Stomach (tissue), 9 donors: ENCODE results near the gene AP4B1. TPM values are rescaled to one million over a fixed set of nuclear protein-coding genes. Genes with fewer than 3 reads are reported as not detected.

Source experiments
- DNase-seq, 2 donors: peaks; one replicate each; pipeline versions ENCODE4 v3.0.0 to v3.0.0-alpha.2; 2013 to 2019
- H3K27ac ChIP-seq, 5 donors: fragments of 200-600 bp in 4 of 5; sonication (generic) in 4 of 5; one replicate each; pipeline ENCODE4 v1.5.1; 2013 to 2019; ENCODE audit warnings: mild to moderate bottlenecking in 1 of 5, moderate library complexity in 1 of 5
- H3K27me3 ChIP-seq, 3 donors: fragments of 200-600 bp; sonication (generic); one replicate each; pipeline ENCODE4 v1.5.1; 2017 to 2019; ENCODE audit warnings: mixed run types in 1 of 3
- H3K36me3 ChIP-seq, 4 donors: fragments of 200-600 bp; sonication (generic); 1 replicate in 3 of 4; 2 replicates in 1 of 4; pipeline ENCODE4 v1.5.1; 2016 to 2019
- H3K4me1 ChIP-seq, 4 donors: fragments of 200-600 bp; sonication (generic); one replicate each; pipeline ENCODE4 v1.5.1; 2016 to 2019
- H3K4me3 ChIP-seq, 4 donors: fragments of 200-600 bp; sonication (generic) in 3 of 4; one replicate each; pipeline ENCODE4 v1.5.1; 2016 to 2019; ENCODE audit warnings: mild to moderate bottlenecking in 1 of 4
- H3K9me3 ChIP-seq, 4 donors: fragments of 200-600 bp; sonication (generic); one replicate each; pipeline ENCODE4 v1.5.1; 2016 to 2019
- CTCF ChIP-seq, 7 experiments: fragments of 450-650 bp in 4 of 7; fragments of 200-600 bp in 3 of 7; sonication (generic) in 3 of 7; IDR thresholded peaks; one replicate each; pipeline ENCODE4 v1.5.1; 2016 to 2019; ENCODE audit warnings: antibody characterized with exemption in 7 of 7, control low read depth in 2 of 7, mild to moderate bottlenecking in 1 of 7
- EP300 ChIP-seq: sonication (generic); formaldehyde crosslinking; IDR thresholded peaks from one replicate; pipeline ENCODE4 v1.6.1; 2017; ENCODE audit warnings: antibody characterized with exemption
- POLR2A ChIP-seq, 4 donors: fragments of 450-650 bp; IDR thresholded peaks; one replicate each; pipeline ENCODE4 v1.6.1; 2016; ENCODE audit warnings: antibody characterized with exemption in 4 of 4, control low read depth in 2 of 4, mild to moderate bottlenecking in 1 of 4, moderate library complexity in 1 of 4
- POLR2AphosphoS5 ChIP-seq, 3 donors: sonication (generic); formaldehyde crosslinking; IDR thresholded peaks; one replicate each; pipeline ENCODE4 v1.6.1; 2016; ENCODE audit warnings: antibody characterized with exemption in 3 of 3
- WGBS, 5 donors: extraction: QIAGEN DNeasy Blood & Tissue Kit in 3 of 5; methylation state at CpG; one replicate each; pipeline versions ENCODE4 v1.1.5 to v1.1.7; 2013 to 2018; 5-methylcytosine and 5-hydroxymethylcytosine counted together
- intact Hi-C: fragments of 100-400 bp; cut with DNase I; formaldehyde crosslinking; loops from one replicate; pipeline ENCODE4 v1.15.1; 2023; ENCODE audit warnings: low total_unique reads
- polyA plus RNA-seq, 3 donors: library from polyadenylated mRNA; stranded (reverse); fragments of 200-250 nt; gene quantifications; one replicate each; pipeline ENCODE4 v1.2.3, GENCODE V29; 2013
- total RNA-seq, 5 donors: library from RNA; depleted of rRNA; stranded (reverse); fragments of >200 nt; gene quantifications; one replicate each; pipeline versions ENCODE4 v1.1.0 to v1.2.3, GENCODE V29; 2014 to 2016
- donor health status: healthy with polysubstance abuse.
- donor health status: Bipolar disorder and iron deficiency.
- donor health status: healthy.

AP4B1 gene
- total and polyA plus RNA-seq, 8 donors, result 4.0 to 34.0 (median 11.7) TPM

- Histone ChIP-seq H3K4me3 (no peak overlapping the region), H3K27ac (no peak overlapping the region), H3K36me3 (no peaks in the 10 kb centered on the region), H3K9me3 (no peaks in the 10 kb centered on the region), H3K27me3 (no peaks in the 10 kb centered on the region), H3K4me1 (peaks cover 10 to 15% (median 12%) of the 10 kb centered on the region in 4 donors)
- no peak for TF ChIP-seq CTCF (IDR thresholded peaks at IDR 0.05)
- TF ChIP-seq EP300, result no peak
- no peak for TF ChIP-seq POLR2AphosphoS5 (IDR thresholded peaks at IDR 0.05)
- no peak for TF ChIP-seq POLR2A (IDR thresholded peaks at IDR 0.05)
- DNase-seq, result no peak
- intact Hi-C loops, result no loop called here
- 91 to 96% (median 96%) methylated on average over 2 of the region's 2 CpGs for WGBS, 5 donors
These were observed 19.9 kb upstream of the AP4B1 start for GRCh38 chr1:113924473-113924872.

- TF ChIP-seq EP300, result no peak
- TF ChIP-seq POLR2AphosphoS5 (IDR thresholded peaks at IDR 0.05), result no peak
- TF ChIP-seq POLR2A (IDR thresholded peaks at IDR 0.05), result no peak
- peaks cover 2 to 7% (median 5%) of the 10 kb centered on the region in 4 donors for H3K4me1 ChIP-seq
- H3K4me3 ChIP-seq, result no peak overlapping the region
- no peaks in the 10 kb centered on the region for H3K27me3 ChIP-seq
- H3K27ac ChIP-seq, result no peak overlapping the region
- WGBS, 5 donors, result 73 to 96% (median 95%) methylated on average over 4 of the region's 4 CpGs
- H3K36me3 ChIP-seq, result no peaks in the 10 kb centered on the region
- no peaks in the 10 kb centered on the region for H3K9me3 ChIP-seq
- intact Hi-C loops, result no loop called here
- DNase-seq, result no peak
These were observed 18.4 kb upstream of the AP4B1 start for GRCh38 chr1:113922957-113923356.

- H3K27ac ChIP-seq, result no peak overlapping the region
- H3K27me3 ChIP-seq, result no peaks in the 10 kb centered on the region
- H3K4me3 ChIP-seq, result no peak overlapping the region
- DNase-seq, result no peak
- H3K4me1 ChIP-seq, result peaks cover 0 to 3% (median 1%) of the 10 kb centered on the region in 4 donors
- intact Hi-C loops, result no loop called here
- H3K36me3 ChIP-seq, result no peaks in the 10 kb centered on the region
- TF ChIP-seq EP300, result no peak
- TF ChIP-seq POLR2A (IDR thresholded peaks at IDR 0.05), result no peak
- TF ChIP-seq POLR2AphosphoS5 (IDR thresholded peaks at IDR 0.05), result no peak
- H3K9me3 ChIP-seq, result no peaks in the 10 kb centered on the region
These were observed 13.6 kb upstream of the AP4B1 start for GRCh38 chr1:113918243-113918642.

- 84 to 94% (median 87%) methylated on average over 2 of the region's 2 CpGs for WGBS, 5 donors
These were observed 12.9 kb upstream of the AP4B1 start for GRCh38 chr1:113917400-113918082.

GRCh38 chr1:113916974-113917373 is 12.4 kb upstream of the AP4B1 start:
- peaks cover 0 to 6% (median 4%) of the 10 kb centered on the region in 4 donors for H3K36me3 ChIP-seq
- no peaks in the 10 kb centered on the region for H3K9me3 ChIP-seq
- 92 to 98% (median 95%) methylated on average over 5 of the region's 5 CpGs for WGBS, 5 donors
- H3K4me1 ChIP-seq, result peaks cover 0 to 13% (median 5%) of the 10 kb centered on the region in 4 donors
- no peak overlapping the region for H3K27ac ChIP-seq
- intact Hi-C loops, result no loop called here
- TF ChIP-seq POLR2AphosphoS5 (IDR thresholded peaks at IDR 0.05) (no peak), EP300 (no peak), CTCF (IDR thresholded peaks at IDR 0.05) (no peak), POLR2A (IDR thresholded peaks at IDR 0.05) (no peak)
- H3K4me3 ChIP-seq, result no peak overlapping the region
- H3K27me3 ChIP-seq, result no peaks in the 10 kb centered on the region
- no peak for DNase-seq

More at GRCh38 chr1:113917400-113918082, 12.9 kb upstream of the AP4B1 start:
- Histone ChIP-seq H3K4me3 (no peak overlapping the region), H3K36me3 (peaks cover 0 to 2% (median under 1%) of the 10 kb centered on the region in 4 donors), H3K4me1 (peaks cover 0 to 10% (median 5%) of the 10 kb centered on the region in 4 donors), H3K27me3 (no peaks in the 10 kb centered on the region), H3K27ac (no peak overlapping the region), H3K9me3 (no peaks in the 10 kb centered on the region)
- DNase-seq, result no peak
- intact Hi-C loops, result no loop called here
- TF ChIP-seq POLR2A (IDR thresholded peaks at IDR 0.05) (no peak), POLR2AphosphoS5 (IDR thresholded peaks at IDR 0.05) (no peak), EP300 (no peak), CTCF (IDR thresholded peaks at IDR 0.05) (no peak)
